B cell (primary cell): Measurements from ENCODE around the gene KIF22. TPM values are rescaled to one million over a fixed set of nuclear protein-coding genes. Genes with fewer than 3 reads are reported as not detected.

Experiments
- ATAC-seq: fragments of 200-7000 bp; cut with Tn5 transposase; one replicate; pipeline ENCODE4 v1.10.0; 2021; ENCODE audit warnings: low read depth, mild to moderate bottlenecking, moderate number of reproducible peaks, moderate library complexity
- CTCF ChIA-PET: fragments of 350-600 bp; sonication (Branson Sonifier 250); formaldehyde crosslinking; loops from one replicate; lab custom pipeline; 2021; ENCODE audit warnings: antibody characterized with exemption, inconsistent platforms; lab: Charles Lee
- POLR2A ChIA-PET: fragments of 350-600 bp; sonication (Branson Sonifier 250); formaldehyde crosslinking; loops from one replicate; lab custom pipeline; 2021; ENCODE audit warnings: antibody characterized with exemption; lab: Charles Lee
- DNase-seq: peaks from one replicate; pipeline ENCODE4 v3.0.0; 2013
- H2AFZ ChIP-seq: 2 replicates; pipeline ENCODE4 v1.6.1; 2012; ENCODE audit warnings: mild to moderate bottlenecking, low read depth, low read length; ENCODE audit not compliant: insufficient read depth, poor library complexity, severe bottlenecking
- H3K27ac ChIP-seq, 2 donors: 1 replicate in 1 of 2; 2 replicates in 1 of 2; pipeline ENCODE4 v1.5.1; 2012 to 2013; ENCODE audit warnings: low read length in 2 of 2, mild to moderate bottlenecking in 2 of 2, moderate library complexity in 1 of 2
- H3K27me3 ChIP-seq, 4 experiments: fragments of 200-600 bp in 1 of 4; sonication (generic) in 1 of 4; replicated peaks in 1 of 4; 1 replicate in 2 of 4; 2 replicates in 2 of 4; pipeline versions ENCODE4 v1.6.1 to v1.7.0; 2013 to 2016; ENCODE audit warnings: low read length in 3 of 4, mild to moderate bottlenecking in 2 of 4, mixed read lengths in 1 of 4, moderate library complexity in 1 of 4; ENCODE audit not compliant: insufficient read depth in 4 of 4, control insufficient read depth in 3 of 4; ENCODE audit errors: control extremely low read depth in 1 of 4
- H3K36me3 ChIP-seq, 2 experiments: replicated peaks in 1 of 2; 1 replicate in 1 of 2; 2 replicates in 1 of 2; pipeline versions ENCODE4 v1.6.1 to v1.7.1; 2013; ENCODE audit warnings: low read length in 1 of 2; ENCODE audit not compliant: insufficient read depth in 2 of 2, control insufficient read depth in 1 of 2; ENCODE audit errors: control extremely low read depth in 1 of 2, extremely low read depth in 1 of 2
- H3K4me1 ChIP-seq, 2 donors: fragments of 200-600 bp in 1 of 2; sonication (generic) in 1 of 2; 1 replicate in 1 of 2; 2 replicates in 1 of 2; pipeline versions ENCODE4 v1.5.1 to v1.6.1; 2013 to 2017; ENCODE audit warnings: low read length in 2 of 2; ENCODE audit not compliant: control insufficient read depth in 2 of 2, insufficient read depth in 2 of 2
- H3K4me2 ChIP-seq: replicated peaks from 2 replicates; pipeline ENCODE3; 2012; ENCODE audit warnings: mild to moderate bottlenecking, low read depth, low read length; ENCODE audit not compliant: poor library complexity, severe bottlenecking
- H3K4me3 ChIP-seq, 5 experiments: fragments of 200-600 bp in 1 of 5; sonication (generic) in 1 of 5; 1 replicate in 3 of 5; 2 replicates in 2 of 5; pipeline versions ENCODE4 v1.5.1 to v1.7.0; 2011 to 2016; ENCODE audit warnings: low read length in 4 of 5, mild to moderate bottlenecking in 4 of 5, low read depth in 2 of 5, control low read depth in 1 of 5, moderate library complexity in 1 of 5; ENCODE audit not compliant: insufficient read depth in 1 of 5; ENCODE audit errors: control extremely low read depth in 1 of 5, extremely low read depth in 1 of 5
- H3K79me2 ChIP-seq: fragments of 200-600 bp; sonication (generic); one replicate; pipeline ENCODE4 v1.6.0; 2016; ENCODE audit warnings: low read length; ENCODE audit not compliant: control insufficient read depth, insufficient read depth
- H3K9ac ChIP-seq: fragments of 200-600 bp; sonication (generic); 2 replicates; pipeline ENCODE4 v1.6.1; 2017; ENCODE audit warnings: mild to moderate bottlenecking, low read length, moderate library complexity
- H3K9me3 ChIP-seq, 3 donors: one replicate each; pipeline versions ENCODE4 v1.6.1 to v1.7.1; 2013; ENCODE audit warnings: low read length in 2 of 3; ENCODE audit not compliant: control insufficient read depth in 2 of 3, insufficient read depth in 1 of 3; ENCODE audit errors: control extremely low read depth in 1 of 3
- H4K20me1 ChIP-seq: 2 replicates; pipeline ENCODE4 v1.6.0; 2012; ENCODE audit warnings: mild to moderate bottlenecking, low read length; ENCODE audit not compliant: insufficient read depth, control insufficient read depth, poor library complexity, severe bottlenecking
- H3K27ac Mint-ChIP-seq: one replicate; pipeline ENCODE4 v1.8.0; 2021; ENCODE audit warnings: mixed read lengths
- H3K27me3 Mint-ChIP-seq: one replicate; pipeline ENCODE4 v1.8.0; 2021; ENCODE audit warnings: mixed read lengths
- H3K4me1 Mint-ChIP-seq: one replicate; pipeline ENCODE4 v1.8.0; 2021; ENCODE audit warnings: mixed read lengths
- H3K4me3 Mint-ChIP-seq: one replicate; pipeline ENCODE4 v1.8.0; 2021; ENCODE audit warnings: mixed read lengths
- H3K9me3 Mint-ChIP-seq: one replicate; pipeline ENCODE4 v1.8.0; 2022; ENCODE audit warnings: mixed read lengths; ENCODE audit not compliant: insufficient read depth
- CTCF ChIP-seq: fragments of 200-600 bp; IDR thresholded peaks from one replicate; pipeline ENCODE4 v1.8.0; 2022; ENCODE audit warnings: antibody characterized with exemption, mild to moderate bottlenecking
- EZH2 ChIP-seq: IDR thresholded peaks from 2 replicates; pipeline ENCODE4 v1.6.1; 2012; ENCODE audit warnings: borderline replicate concordance, low read depth, mild to moderate bottlenecking, moderate library complexity, low read length; ENCODE audit not compliant: insufficient read depth, poor library complexity, severe bottlenecking
- WGBS: methylation state at CpG from one replicate; pipeline ENCODE4 v1.1.5; 2013; ENCODE audit warnings: missing lambda C conversion rate; ENCODE audit not compliant: insufficient coverage; 5-methylcytosine and 5-hydroxymethylcytosine counted together
- intact Hi-C: fragments of 100-400 bp; cut with micrococcal nuclease; formaldehyde crosslinking; loops from one replicate; pipeline ENCODE4 v1.10.0; 2022
- polyA plus RNA-seq: library from polyadenylated mRNA; depleted of rRNA; stranded (reverse); fragments of >200 nt; gene quantifications from 2 replicates; pipeline ENCODE4 v1.2.3, GENCODE V29; 2012
- total RNA-seq, 2 donors: library from RNA; stranded (reverse); fragments of 120-200 nt in 1 of 2; gene quantifications; 1 replicate in 1 of 2; 2 replicates in 1 of 2; pipeline versions ENCODE4 v1.2.3 to v1.2.4, GENCODE V29; 2013 to 2022

The KIF22 gene
- total and polyA plus RNA-seq, 2 donors (not counting 1 experiment from before 2014, with no cell fraction given) = 53.9 to 57.2 TPM

DNA sequence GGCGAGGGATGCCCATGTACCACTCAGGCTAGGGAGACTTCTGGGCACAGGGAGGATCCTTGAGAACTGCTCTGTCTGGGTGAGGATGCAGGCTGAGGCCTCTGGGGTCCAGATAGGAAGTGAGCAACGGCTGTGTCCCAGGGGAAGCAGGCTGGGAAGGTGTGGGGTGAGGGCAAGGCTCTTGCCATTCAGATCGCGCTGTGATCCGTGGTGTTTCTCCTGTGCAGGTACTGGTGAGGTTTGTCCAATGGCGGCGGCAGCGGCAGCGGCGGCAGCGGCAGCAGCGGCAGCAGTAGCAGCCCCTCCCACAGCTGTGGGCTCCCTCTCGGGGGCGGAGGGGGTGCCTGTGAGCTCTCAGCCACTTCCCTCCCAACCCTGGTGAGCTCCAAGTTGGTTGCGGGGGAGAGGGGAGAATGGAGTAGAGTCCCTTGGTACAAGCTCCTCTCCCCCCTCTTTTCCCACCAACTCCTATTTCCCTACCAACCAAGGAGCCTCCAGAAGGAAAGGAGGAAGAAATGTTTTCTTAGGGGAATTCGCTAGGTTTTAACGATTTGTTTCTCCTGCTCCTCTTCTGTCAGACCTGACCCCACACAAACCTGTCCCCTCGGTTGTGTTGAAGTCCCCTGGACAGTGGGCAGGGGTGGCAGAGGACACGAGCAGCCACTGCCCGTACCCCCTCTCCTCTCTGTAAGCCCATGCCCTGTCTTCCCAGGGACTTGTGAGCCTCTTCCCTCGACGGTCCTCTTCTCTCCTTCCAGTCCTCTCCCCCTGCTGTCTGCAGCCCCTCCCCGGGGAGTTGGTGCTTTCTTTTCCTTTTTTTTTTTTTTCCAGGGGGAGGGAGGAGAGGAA lies 19.5 kb downstream of the KIF22 start:
- CTCF ChIA-PET = interaction anchor here (0.8 kb wide), 1 partner anchor 38 kb away, joined by 3 read pairs; no protein-coding TSS in a partner anchor
- peak overlapping the region; percentile 88 for H3K4me3 Mint-ChIP-seq
- H3K27me3 Mint-ChIP-seq = no peaks in the 10 kb centered on the region
- ATAC-seq (no peak), DNase-seq (peak; percentile 34)
- 34% methylated on average over 13 of the region's 23 CpGs for WGBS
- Histone ChIP-seq H3K4me3 (no peak overlapping the region), H3K79me2 (peaks cover 34% of the 10 kb centered on the region), H3K4me1 (peaks cover 54 to 59% of the 10 kb centered on the region in 2 donors), H3K36me3 (peaks cover 2 to 18% of the 10 kb centered on the region in 2 experiments), H3K9me3 (peaks cover 0 to 5% (median 0%) of the 10 kb centered on the region in 3 donors), H2AFZ (no peak overlapping the region), H3K9ac (no peak overlapping the region), H3K27me3 (peaks cover 0 to 13% (median 5%) of the 10 kb centered on the region in 4 experiments), H4K20me1 (peaks cover 39% of the 10 kb centered on the region), H3K27ac (no peak overlapping the region), H3K4me2 (peak overlapping the region; percentile 99)
- no peaks in the 10 kb centered on the region for H3K9me3 Mint-ChIP-seq
- POLR2A ChIA-PET = no interaction called here
- intact Hi-C loops = loop anchor here (5.0 to 10.0 kb wide), 2 partner anchors 108 to 215 kb away; no protein-coding TSS in a partner anchor
- TF ChIP-seq CTCF = no peak
- TF ChIP-seq EZH2 = no peak
- H3K27ac Mint-ChIP-seq = peak overlapping the region; percentile 81
- peaks cover 50% of the 10 kb centered on the region for H3K4me1 Mint-ChIP-seq
